GM12878 (cell line): ENCODE measurements around the gene BANP. TPM values are rescaled to one million over a fixed set of nuclear protein-coding genes. Genes with fewer than 3 reads are reported as not detected.
A peak's percentile ranks its signal among the peaks of the same experiment; 100 is the strongest.
"Not testable (repeated sequence)": the region's sequence is repeated elsewhere in the genome, so short reads cannot be mapped to it uniquely, and the experiment has no call there.

Source experiments
- ATAC-seq: fragments of 200-7000 bp; cut with Tn5 transposase; 3 replicates; pipeline ENCODE4 v1.9.1; 2020; ENCODE audit warnings: mild to moderate bottlenecking, moderate library complexity
- BruUV-seq: library from RNA; stranded (reverse); fragments of 400-500 nt; replicated peaks from 2 replicates; lab custom pipeline; 2021; lab: Mats Ljungman, UMichigan
- CTCF ChIA-PET: fragments of 300-600 bp; sonication (Branson Sonifier 250); formaldehyde crosslinking; extraction: SDS; loops from one replicate; lab custom pipeline; 2021; ENCODE audit warnings: inconsistent platforms; lab: Yijun Ruan, JAX
- POLR2A ChIA-PET: fragments of 350-600 bp; formaldehyde crosslinking; extraction: SDS; loops from one replicate; lab custom pipeline; 2021; ENCODE audit warnings: inconsistent platforms; lab: Charles Lee
- RAD21 ChIA-PET: fragments of 300-600 bp; sonication (Branson Sonifier 250); formaldehyde crosslinking; loops from one replicate; lab custom pipeline; 2023; ENCODE audit warnings: antibody characterized with exemption; ENCODE audit not compliant: unreplicated experiment; lab: Charles Lee
- SMC1A ChIA-PET: fragments of 300-600 bp; sonication (Branson Sonifier 250); formaldehyde crosslinking; loops from one replicate; lab custom pipeline; 2023; ENCODE audit not compliant: unreplicated experiment, uncharacterized antibody; lab: Charles Lee
- DNase-seq: peaks from one replicate; pipeline ENCODE4 v3.0.0-alpha.2; 2011; ENCODE audit warnings: low read depth, low spot score
- FAIRE-seq: peaks from 3 replicates; lab custom pipeline; 2011; peaks lifted over from hg19 to GRCh38; lab: Jason Lieb, UNC
- H2AFZ ChIP-seq: 2 replicates; pipeline ENCODE4 v1.6.0; 2011; ENCODE audit warnings: low read depth, low read length, control low read depth; ENCODE audit not compliant: control insufficient read depth
- H3K27ac ChIP-seq: 2 replicates; pipeline ENCODE4 v1.5.1; 2011; ENCODE audit warnings: control low read depth; ENCODE audit not compliant: control insufficient read depth, insufficient read depth
- H3K27me3 ChIP-seq, 2 experiments: replicated peaks in 1 of 2; 2 replicates each; pipeline versions ENCODE4 v1.6.0 to v1.6.1; 2011; ENCODE audit warnings: low read length in 1 of 2; ENCODE audit not compliant: control insufficient read depth in 2 of 2, insufficient read depth in 2 of 2
- H3K36me3 ChIP-seq, 2 experiments: 2 replicates each; pipeline ENCODE4 v1.5.1; 2011; ENCODE audit warnings: low read length in 1 of 2; ENCODE audit not compliant: control insufficient read depth in 2 of 2, insufficient read depth in 2 of 2
- H3K4me1 ChIP-seq: 2 replicates; pipeline ENCODE4 v1.6.1; 2011; ENCODE audit warnings: mild to moderate bottlenecking, low read length, moderate library complexity, mixed read lengths; ENCODE audit not compliant: control insufficient read depth, insufficient read depth
- H3K4me2 ChIP-seq: 2 replicates; pipeline ENCODE4 v1.6.0; 2011; ENCODE audit warnings: control low read depth; ENCODE audit not compliant: control insufficient read depth, insufficient read depth
- H3K4me3 ChIP-seq: fragments of 200-600 bp; sonication (generic); 2 replicates; pipeline ENCODE4 v1.5.1; 2016
- H3K79me2 ChIP-seq: 2 replicates; pipeline ENCODE4 v1.6.0; 2011; ENCODE audit warnings: low read length; ENCODE audit not compliant: control insufficient read depth, insufficient read depth
- H3K9ac ChIP-seq: 2 replicates; pipeline ENCODE4 v1.8.0; 2011; ENCODE audit warnings: low read length, control low read depth, mixed read lengths; ENCODE audit not compliant: control insufficient read depth, insufficient read depth
- H3K9me3 ChIP-seq: replicated peaks from 3 replicates; pipeline ENCODE4 v1.5.1; 2011; ENCODE audit warnings: mild to moderate bottlenecking, low read length; ENCODE audit not compliant: control insufficient read depth, insufficient read depth
- H4K20me1 ChIP-seq: 2 replicates; pipeline ENCODE4 v1.6.0; 2011; ENCODE audit not compliant: control insufficient read depth, insufficient read depth
- BHLHE40 ChIP-seq, 2 experiments: fragments of 450-650 bp in 1 of 2; IDR thresholded peaks; 2 replicates each; pipeline ENCODE4 v1.6.1; 2011 to 2017; ENCODE audit warnings: low read depth in 2 of 2, borderline replicate concordance in 1 of 2, improper control_type of control experiment in 1 of 2, low read length in 1 of 2, mild to moderate bottlenecking in 1 of 2
- WGBS: methylation state at CpG from one replicate; pipeline ENCODE4 v1.1.6; 2016; ENCODE audit warnings: low lambda C conversion rate; ENCODE audit not compliant: insufficient replicate concordance, insufficient coverage; ENCODE audit errors: missing lambda C conversion rate; 5-methylcytosine and 5-hydroxymethylcytosine counted together
- in situ Hi-C: fragments of 300-500 bp; cut with MboI; formaldehyde crosslinking; loops from 9 replicates; pipeline ENCODE4 v1.14.3; 2018; ENCODE audit warnings: mixed read lengths
- intact Hi-C: fragments of 100-400 bp; cut with micrococcal nuclease; formaldehyde crosslinking; loops from one replicate; pipeline ENCODE4 v1.14.2; 2022; ENCODE audit not compliant: unreplicated experiment
- polyA plus RNA-seq, 11 experiments: library from polyadenylated mRNA; depleted of rRNA in 4 of 11; unstranded in 6 of 11; stranded (reverse) in 5 of 11; fragments of >200 nt; fragmentation: Nextera tagmentation in 4 of 11; fragmentation: Illumina TruSeq in 1 of 11; extraction: Ambion mirVana in 4 of 11; extraction: Trizol in 1 of 11; gene quantifications; 1 replicate in 1 of 11; 2 replicates in 10 of 11; pipeline versions ENCODE4 v1.2.1 to v1.2.3, GENCODE V29; 2011 to 2016; ENCODE audit warnings: inconsistent platforms in 2 of 11, missing spikeins in 2 of 11, low read depth in 1 of 11
- total RNA-seq, 4 experiments: library from RNA; depleted of rRNA in 3 of 4; stranded (reverse); fragments of >200 nt in 3 of 4; fragmentation: Illumina TruSeq in 1 of 4; extraction: Trizol in 1 of 4; gene quantifications; 2 replicates each; pipeline versions ENCODE4 v1.2.1 to v1.2.3, GENCODE V29; 2013 to 2021

Gene BANP
- total and polyA plus RNA-seq, 10 of the 15 experiments (the other 5 are each of a cell fraction or from before 2014, with no cell fraction given): 3.9 to 21.9 (median 12.2) TPM

DNA sequence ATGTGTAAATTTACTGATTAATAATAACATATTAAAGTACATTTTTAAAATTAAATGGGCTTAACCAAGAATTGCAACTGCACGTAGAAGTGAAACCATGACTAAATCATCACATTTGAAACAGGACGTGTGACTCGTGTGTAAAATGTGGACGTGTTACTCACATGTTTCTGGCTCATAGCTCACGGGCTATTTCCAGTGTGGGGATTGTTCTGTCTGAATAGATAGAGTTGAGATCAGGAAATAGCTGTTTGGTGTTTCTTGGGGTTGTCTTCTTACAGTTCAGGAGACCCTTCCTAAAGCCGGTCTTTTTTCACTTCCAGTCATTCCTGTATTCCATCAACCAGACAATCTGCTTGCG lies 32.5 kb downstream of the BANP start:
- in situ Hi-C loops, POLR2A ChIA-PET: not testable (repeated sequence)
- CTCF ChIA-PET: interaction anchor here (0.6 to 1.1 kb wide), 3 partner anchors 12 to 14 kb away, joined by 3 to 4 read pairs (median 3); no protein-coding TSS in a partner anchor

DNA sequence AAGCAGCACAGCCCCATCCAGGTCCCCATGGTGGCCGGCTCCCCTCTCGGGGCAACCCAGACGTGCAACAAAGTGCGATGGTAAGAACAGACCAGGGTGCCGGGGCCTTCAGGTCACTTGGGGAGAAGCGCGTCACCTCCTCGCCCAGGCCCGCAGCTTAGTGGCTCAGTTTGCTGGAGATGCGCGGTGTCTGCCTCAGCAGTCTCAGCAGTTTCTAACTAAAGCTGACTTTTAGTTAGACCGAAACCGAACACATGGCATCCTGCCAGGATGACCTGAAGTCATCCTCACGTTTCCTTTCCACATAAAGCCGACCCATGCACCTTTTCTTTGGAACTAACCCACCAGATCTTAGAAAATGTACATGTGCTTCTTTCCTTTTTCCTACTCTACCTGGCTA lies 32.9 kb downstream of the BANP start:
- H3K27ac ChIP-seq, ATAC-seq, SMC1A ChIA-PET, H3K79me2 ChIP-seq, FAIRE-seq, intact Hi-C loops, in situ Hi-C loops, BruUV-seq, H3K4me1 ChIP-seq, H2AFZ ChIP-seq, H3K27me3 ChIP-seq, H3K4me3 ChIP-seq, DNase-seq, H3K9ac ChIP-seq, H3K4me2 ChIP-seq, H4K20me1 ChIP-seq, H3K9me3 ChIP-seq, POLR2A ChIA-PET: not testable (repeated sequence)
- whole genome bisulfite sequencing: over 99% methylated on average over 15 of the region's 15 CpGs
- peaks cover 3 to 10% of the 10 kb centered on the region in 2 experiments; a peak in 3 of 4 replicates for H3K36me3 ChIP-seq
- CTCF ChIA-PET: interaction anchor here (0.6 to 1.1 kb wide), 2 partner anchors 13 to 15 kb away, joined by 3 to 4 read pairs; no protein-coding TSS in a partner anchor
- RAD21 ChIA-PET: interaction anchor here (0.6 to 1.7 kb wide), 3 partner anchors 96 to 453 kb away, joined by 3 to 5 read pairs (median 3); no protein-coding TSS in a partner anchor

More for the DNA sequence above, 32.5 kb downstream of the BANP start:
- ATAC-seq (peak; percentile 59), DNase-seq (peak; percentile 3), FAIRE-seq (peak; percentile 38)
- H3K79me2 ChIP-seq, H3K9me3 ChIP-seq, BruUV-seq, H3K4me1 ChIP-seq, H3K9ac ChIP-seq, intact Hi-C loops, SMC1A ChIA-PET, H3K27ac ChIP-seq, H3K27me3 ChIP-seq, H3K4me3 ChIP-seq, H3K4me2 ChIP-seq, H4K20me1 ChIP-seq: not testable (repeated sequence)
- 4% methylated on average over 6 of the region's 7 CpGs for WGBS
- peak; percentile 55 to 82; a peak in 3 of 4 replicates for TF ChIP-seq BHLHE40 (IDR thresholded peaks at IDR 0.05; ENCODE audit: borderline replicate concordance in 1 of 2, low read depth in 2 of 2, low read length in 1 of 2)
- H2AFZ ChIP-seq: 0 out of 2 replicates have a peak overlapping the region, but pooled peaks have one; percentile 7
- H3K36me3 ChIP-seq: peaks cover 3 to 10% of the 10 kb centered on the region in 2 experiments; a peak in 3 of 4 replicates
- RAD21 ChIA-PET: interaction anchor here (0.6 to 1.7 kb wide), 3 partner anchors 96 to 454 kb away, joined by 3 to 5 read pairs (median 3); no protein-coding TSS in a partner anchor
